Esophagus muscularis mucosa (tissue), 4 donors: ENCODE results near the gene GALNT2. TPM values are rescaled to one million over a fixed set of nuclear protein-coding genes. Genes with fewer than 3 reads are reported as not detected.

Source experiments
- DNase-seq: peaks from one replicate; pipeline ENCODE4 v3.0.0-alpha.2; 2017; ENCODE audit errors: extremely low spot score
- H3K27ac ChIP-seq, 4 donors: fragments of 200-600 bp; sonication (generic); replicated peaks in 1 of 4; 1 replicate in 3 of 4; 2 replicates in 1 of 4; pipeline ENCODE4 v1.5.1; 2016 to 2019; ENCODE audit warnings: mild to moderate bottlenecking in 1 of 4
- H3K27me3 ChIP-seq, 4 donors: fragments of 200-600 bp; sonication (generic); one replicate each; pipeline versions ENCODE4 v1.5.1 to v1.6.0; 2016 to 2019
- H3K36me3 ChIP-seq, 4 donors: fragments of 200-600 bp; sonication (generic); one replicate each; pipeline ENCODE4 v1.5.1; 2016 to 2019
- H3K4me1 ChIP-seq, 4 donors: fragments of 200-600 bp; sonication (generic); one replicate each; pipeline ENCODE4 v1.5.1; 2016 to 2019
- H3K4me3 ChIP-seq, 4 donors: fragments of 200-600 bp; sonication (generic); 1 replicate in 2 of 4; 2 replicates in 2 of 4; pipeline ENCODE4 v1.5.1; 2016 to 2019; ENCODE audit warnings: mild to moderate bottlenecking in 4 of 4, moderate library complexity in 1 of 4
- H3K9me3 ChIP-seq, 4 donors: fragments of 200-600 bp; sonication (generic); 1 replicate in 3 of 4; 2 replicates in 1 of 4; pipeline ENCODE4 v1.5.1; 2016 to 2019
- EP300 ChIP-seq: sonication (generic); formaldehyde crosslinking; IDR thresholded peaks from one replicate; pipeline ENCODE4 v1.6.1; 2017; ENCODE audit warnings: antibody characterized with exemption
- POLR2A ChIP-seq: fragments of 450-650 bp; IDR thresholded peaks from one replicate; pipeline ENCODE4 v1.6.1; 2017; ENCODE audit warnings: antibody characterized with exemption, moderate library complexity, mild to moderate bottlenecking, low read depth
- POLR2AphosphoS5 ChIP-seq, 2 donors: sonication (generic); formaldehyde crosslinking; IDR thresholded peaks; one replicate each; pipeline ENCODE4 v1.6.1; 2017; ENCODE audit warnings: antibody characterized with exemption in 2 of 2
- WGBS: methylation state at CpG from one replicate; pipeline ENCODE4 v1.1.5; 2018; 5-methylcytosine and 5-hydroxymethylcytosine counted together
- intact Hi-C: fragments of 100-400 bp; cut with DNase I; formaldehyde crosslinking; loops from one replicate; pipeline ENCODE4 v1.15.1; 2023
- total RNA-seq, 4 donors: library from RNA; depleted of rRNA; stranded (reverse); fragments of >200 nt; gene quantifications; one replicate each; pipeline versions ENCODE4 v1.1.0 to v1.2.1, GENCODE V29; 2016
- TF ChIP-seq, protein P1 (sequence below), 3 experiments: fragments of 200-600 bp in 2 of 3; fragments of 450-650 bp in 1 of 3; sonication (generic) in 2 of 3; IDR thresholded peaks; one replicate each; pipeline ENCODE4 v1.5.1; 2017 to 2019; ENCODE audit warnings: antibody characterized with exemption in 3 of 3, mild to moderate bottlenecking in 2 of 3, moderate library complexity in 1 of 3

GALNT2 gene
- total RNA-seq, 4 donors from 2014 or later = 89.6 to 145 (median 129) TPM

DNA sequence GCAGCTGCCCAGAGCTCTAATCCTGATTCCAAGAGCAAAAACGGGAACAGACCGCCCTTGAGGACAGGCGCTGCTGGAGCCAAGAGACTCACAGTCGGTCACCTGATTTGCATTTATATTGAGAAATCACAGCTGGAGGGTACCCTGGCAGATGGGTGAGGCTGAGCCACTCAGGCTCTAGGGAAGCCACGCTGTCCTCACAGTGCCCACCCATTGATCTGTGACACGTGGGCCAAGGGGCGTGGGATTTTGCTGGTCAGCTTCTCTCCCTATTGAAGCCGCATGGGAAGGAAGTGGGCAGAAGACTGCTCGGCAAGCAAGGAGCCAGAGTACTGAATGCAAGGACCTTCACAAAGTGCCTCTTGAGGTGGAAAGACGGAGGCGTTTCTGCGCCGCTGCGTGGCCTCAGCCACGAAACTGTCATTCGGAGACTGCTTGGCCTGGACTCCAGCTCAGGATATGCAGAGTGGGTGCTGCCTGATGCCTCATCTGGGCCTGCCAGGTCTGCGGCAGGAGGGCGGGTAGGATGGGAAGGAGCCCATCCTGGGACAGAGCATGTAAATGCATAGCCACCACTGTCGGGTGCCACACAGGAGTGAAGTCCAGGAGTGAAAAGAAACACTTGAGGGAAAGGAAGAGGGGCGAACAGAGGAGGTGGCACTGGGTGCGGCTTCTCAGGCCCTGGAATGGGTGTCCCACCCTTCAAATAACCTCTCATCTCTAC is 219.3 kb downstream of the GALNT2 start:
- Histone ChIP-seq H3K4me3 (no peak overlapping the region), H3K4me1 (peaks cover 0 to 11% (median 7%) of the 10 kb centered on the region in 4 donors), H3K27me3 (peaks cover 0 to 25% (median 0%) of the 10 kb centered on the region in 4 donors), H3K36me3 (peaks cover 0 to 8% (median 4%) of the 10 kb centered on the region in 4 donors), H3K9me3 (no peaks in the 10 kb centered on the region), H3K27ac (no peak overlapping the region)
- WGBS = 86% methylated on average over 21 of the region's 21 CpGs
- intact Hi-C loops = no loop called here
- DNase-seq = no peak
- TF ChIP-seq EP300 = no peak

DNA sequence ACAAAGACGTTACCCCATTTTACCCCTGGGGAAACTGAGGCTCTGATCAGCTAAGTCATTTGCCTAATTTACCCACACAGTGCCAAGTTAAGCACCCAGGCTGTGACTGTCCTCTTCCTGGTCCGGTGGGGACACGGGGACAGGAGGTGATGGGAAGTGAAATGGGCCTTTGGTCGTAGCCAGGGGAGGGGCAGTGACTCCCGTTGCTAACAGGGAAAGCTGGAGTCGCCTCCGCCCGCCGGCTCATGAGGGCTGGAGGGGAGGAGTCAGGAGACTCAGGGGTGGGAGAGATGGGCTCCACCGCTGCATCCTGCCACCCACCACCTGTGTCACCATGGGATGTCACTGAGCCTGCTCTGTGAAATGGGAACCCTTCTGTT is 219.8 kb downstream of the GALNT2 start:
- peaks cover 0 to 4% (median 1%) of the 10 kb centered on the region in 4 donors for H3K36me3 ChIP-seq
- intact Hi-C loops = no loop called here
- WGBS = 81% methylated on average over 10 of the region's 10 CpGs
- DNase-seq = no peak
- TF ChIP-seq, protein P1, sequence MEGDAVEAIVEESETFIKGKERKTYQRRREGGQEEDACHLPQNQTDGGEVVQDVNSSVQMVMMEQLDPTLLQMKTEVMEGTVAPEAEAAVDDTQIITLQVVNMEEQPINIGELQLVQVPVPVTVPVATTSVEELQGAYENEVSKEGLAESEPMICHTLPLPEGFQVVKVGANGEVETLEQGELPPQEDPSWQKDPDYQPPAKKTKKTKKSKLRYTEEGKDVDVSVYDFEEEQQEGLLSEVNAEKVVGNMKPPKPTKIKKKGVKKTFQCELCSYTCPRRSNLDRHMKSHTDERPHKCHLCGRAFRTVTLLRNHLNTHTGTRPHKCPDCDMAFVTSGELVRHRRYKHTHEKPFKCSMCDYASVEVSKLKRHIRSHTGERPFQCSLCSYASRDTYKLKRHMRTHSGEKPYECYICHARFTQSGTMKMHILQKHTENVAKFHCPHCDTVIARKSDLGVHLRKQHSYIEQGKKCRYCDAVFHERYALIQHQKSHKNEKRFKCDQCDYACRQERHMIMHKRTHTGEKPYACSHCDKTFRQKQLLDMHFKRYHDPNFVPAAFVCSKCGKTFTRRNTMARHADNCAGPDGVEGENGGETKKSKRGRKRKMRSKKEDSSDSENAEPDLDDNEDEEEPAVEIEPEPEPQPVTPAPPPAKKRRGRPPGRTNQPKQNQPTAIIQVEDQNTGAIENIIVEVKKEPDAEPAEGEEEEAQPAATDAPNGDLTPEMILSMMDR (IDR thresholded peaks at IDR 0.05) = no peak
- TF ChIP-seq POLR2AphosphoS5 (IDR thresholded peaks at IDR 0.05) (no peak), EP300 (no peak), POLR2A (no peak)
- H3K27me3 ChIP-seq = peaks cover 0 to 26% (median 0%) of the 10 kb centered on the region in 4 donors
- H3K9me3 ChIP-seq = no peaks in the 10 kb centered on the region
- peaks cover 0 to 5% (median 4%) of the 10 kb centered on the region in 4 donors for H3K4me1 ChIP-seq
- no peak overlapping the region for H3K27ac ChIP-seq
- H3K4me3 ChIP-seq = no peak overlapping the region

DNA sequence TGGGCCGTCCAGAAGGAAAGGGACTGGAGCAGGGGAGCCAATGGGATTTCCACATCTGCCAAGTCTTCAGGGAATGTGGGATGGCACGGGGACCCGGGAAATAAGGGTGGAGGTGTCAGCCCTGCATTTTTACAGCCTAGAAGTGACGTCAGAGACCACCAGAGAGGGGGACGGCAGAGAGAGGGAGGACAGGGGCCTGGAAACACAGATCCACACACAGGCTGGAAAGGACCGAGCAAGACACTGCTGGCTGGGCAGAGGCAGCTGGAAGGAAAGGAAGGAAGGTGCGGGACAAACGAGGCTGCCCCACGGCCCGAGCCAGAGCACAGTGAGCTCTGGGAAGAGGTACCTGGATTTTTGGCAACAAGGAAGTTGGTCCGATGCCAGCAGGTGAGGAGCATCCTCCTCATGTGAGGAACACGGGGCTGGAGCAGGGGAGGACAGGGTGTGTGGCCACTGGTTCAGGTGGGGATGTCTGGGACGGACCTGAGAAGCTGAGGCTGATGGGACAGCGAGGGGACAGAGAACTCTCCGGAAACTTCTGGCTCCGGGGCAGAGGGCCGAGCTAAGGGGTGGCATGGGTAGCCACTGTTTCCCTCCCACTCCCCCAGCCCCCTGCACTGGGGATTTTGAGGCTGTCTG is 220.8 kb downstream of the GALNT2 start:
- H3K27ac ChIP-seq = no peak overlapping the region
- peaks cover 0 to 30% (median 0%) of the 10 kb centered on the region in 4 donors for H3K27me3 ChIP-seq
- no peaks in the 10 kb centered on the region for H3K4me1 ChIP-seq
- WGBS = 82% methylated on average over 15 of the region's 17 CpGs
- H3K36me3 ChIP-seq = peaks cover 0 to 1% (median 0%) of the 10 kb centered on the region in 4 donors
- no peaks in the 10 kb centered on the region for H3K9me3 ChIP-seq
- no peak for DNase-seq
- H3K4me3 ChIP-seq = no peak overlapping the region
- TF ChIP-seq, protein P1 (IDR thresholded peaks at IDR 0.05) = no peak
- TF ChIP-seq POLR2AphosphoS5 (IDR thresholded peaks at IDR 0.05) (no peak), EP300 (no peak), POLR2A (no peak)
- intact Hi-C loops = no loop called here

DNA sequence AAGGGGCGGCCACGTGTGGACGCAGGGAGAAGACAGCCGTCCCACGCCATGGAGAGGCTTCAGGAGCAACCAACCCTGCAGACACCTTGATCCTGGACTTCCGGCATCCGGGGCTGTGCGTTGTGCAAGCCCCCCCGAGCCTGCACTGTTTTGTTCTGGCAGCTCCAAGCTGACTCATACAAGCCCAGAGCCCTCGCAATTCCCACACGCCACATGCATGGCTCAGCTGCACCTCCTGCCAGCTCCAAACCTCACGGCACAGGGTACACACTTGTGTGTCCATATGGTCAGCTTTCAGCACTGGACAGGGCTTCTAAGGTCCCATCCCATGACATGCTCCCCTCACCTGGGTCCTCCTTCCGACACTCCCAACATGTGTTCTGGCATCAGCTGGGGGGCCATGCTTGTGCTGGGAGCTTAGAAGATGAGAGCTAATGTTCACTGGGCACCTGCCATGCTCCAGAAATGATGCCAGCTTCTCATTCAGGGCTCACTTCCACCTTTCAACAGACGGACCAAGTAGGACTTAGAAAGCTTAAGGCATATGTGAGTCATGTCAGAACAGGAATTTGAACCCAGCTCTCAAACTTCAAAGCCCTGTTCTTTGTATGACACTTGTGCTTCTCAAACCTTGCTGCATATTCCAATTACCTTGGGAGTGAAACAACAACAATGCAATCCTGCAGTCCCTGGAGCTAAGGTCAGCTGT is 221.8 kb downstream of the GALNT2 start:
- Histone ChIP-seq H3K4me1 (no peaks in the 10 kb centered on the region), H3K36me3 (no peaks in the 10 kb centered on the region), H3K4me3 (no peak overlapping the region), H3K27ac (no peak overlapping the region), H3K27me3 (peaks cover 0 to 30% (median 0%) of the 10 kb centered on the region in 4 donors), H3K9me3 (no peaks in the 10 kb centered on the region)
- TF ChIP-seq EP300 (no peak), POLR2A (no peak), POLR2AphosphoS5 (IDR thresholded peaks at IDR 0.05) (no peak)
- TF ChIP-seq, protein P1 (IDR thresholded peaks at IDR 0.05) = no peak
- 86% methylated on average over 8 of the region's 14 CpGs for WGBS
- intact Hi-C loops = no loop called here
- DNase-seq = no peak

DNA sequence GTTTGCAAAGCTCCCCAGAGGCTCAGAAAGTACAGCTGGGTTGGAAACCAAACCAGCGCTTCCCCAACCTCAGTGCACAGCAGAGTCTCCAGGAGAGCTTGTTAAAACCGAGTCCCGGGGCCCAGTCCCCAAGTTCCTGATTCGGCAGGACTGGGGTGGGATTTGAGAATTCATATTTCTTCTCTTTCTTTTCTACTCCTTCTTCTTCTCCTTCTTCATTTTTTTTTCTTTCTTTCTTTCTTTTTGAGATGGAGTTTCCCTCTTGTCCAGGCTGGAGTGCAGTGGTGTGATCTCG is 222.3 kb downstream of the GALNT2 start:
- no peak for DNase-seq
- Histone ChIP-seq H3K4me1 (no peaks in the 10 kb centered on the region), H3K4me3 (no peak overlapping the region), H3K36me3 (no peaks in the 10 kb centered on the region), H3K27me3 (peaks cover 0 to 30% (median 0%) of the 10 kb centered on the region in 4 donors), H3K27ac (no peak overlapping the region), H3K9me3 (no peaks in the 10 kb centered on the region)
- 88% methylated on average over 5 of the region's 5 CpGs for WGBS
- intact Hi-C loops = no loop called here
- TF ChIP-seq EP300 (no peak), POLR2A (no peak)
- TF ChIP-seq, protein P1 (IDR thresholded peaks at IDR 0.05) = no peak
